Activated T-helper 2 cell treated with anti-CD3 and anti-CD28 coated beads, Interferon-gamma antibody, Interleukin-2, Interleukin-4, amounts not matched to agents 10 μg/mL and 5 μg/mL and 100 μg/mL, durations not matched to agents 14 hours and 24 hours and 36 hours (primary cell): ENCODE results near the gene SIDT2. TPM values are rescaled to one million over a fixed set of nuclear protein-coding genes. Genes with fewer than 3 reads are reported as not detected.
"Not testable (repeated sequence)": the region's sequence is repeated elsewhere in the genome, so short reads cannot be mapped to it uniquely, and the experiment has no call there.

Experiments
- DNase-seq: peaks from one replicate; pipeline ENCODE4 v3.0.0; 2021; ENCODE audit warnings: low spot score
- H3K27ac Mint-ChIP-seq: one replicate; pipeline ENCODE4 v1.8.0; 2021; ENCODE audit warnings: mixed read lengths
- H3K27me3 Mint-ChIP-seq: one replicate; pipeline ENCODE4 v1.8.0; 2021; ENCODE audit warnings: low read depth, mixed read lengths
- H3K36me3 Mint-ChIP-seq: one replicate; pipeline ENCODE4 v1.8.0; 2021; ENCODE audit warnings: low read depth, mixed read lengths
- H3K4me1 Mint-ChIP-seq: one replicate; pipeline ENCODE4 v1.8.0; 2021; ENCODE audit warnings: low read depth, mixed read lengths
- H3K4me3 Mint-ChIP-seq: one replicate; pipeline ENCODE4 v1.8.0; 2021; ENCODE audit warnings: low read depth, mild to moderate bottlenecking, moderate library complexity, mixed read lengths
- H3K9me3 Mint-ChIP-seq: one replicate; pipeline ENCODE4 v1.8.0; 2021; ENCODE audit warnings: mixed read lengths
- intact Hi-C: fragments of 100-400 bp; cut with micrococcal nuclease; formaldehyde crosslinking; loops from one replicate; pipeline ENCODE4 v1.15.1; 2023
- total RNA-seq: library from RNA; stranded (reverse); gene quantifications from 2 replicates; pipeline ENCODE4 v1.2.3, GENCODE V29; 2022

The SIDT2 gene
- total RNA-seq, 1 donor from 2014 or later, result 26.1 TPM

DNA sequence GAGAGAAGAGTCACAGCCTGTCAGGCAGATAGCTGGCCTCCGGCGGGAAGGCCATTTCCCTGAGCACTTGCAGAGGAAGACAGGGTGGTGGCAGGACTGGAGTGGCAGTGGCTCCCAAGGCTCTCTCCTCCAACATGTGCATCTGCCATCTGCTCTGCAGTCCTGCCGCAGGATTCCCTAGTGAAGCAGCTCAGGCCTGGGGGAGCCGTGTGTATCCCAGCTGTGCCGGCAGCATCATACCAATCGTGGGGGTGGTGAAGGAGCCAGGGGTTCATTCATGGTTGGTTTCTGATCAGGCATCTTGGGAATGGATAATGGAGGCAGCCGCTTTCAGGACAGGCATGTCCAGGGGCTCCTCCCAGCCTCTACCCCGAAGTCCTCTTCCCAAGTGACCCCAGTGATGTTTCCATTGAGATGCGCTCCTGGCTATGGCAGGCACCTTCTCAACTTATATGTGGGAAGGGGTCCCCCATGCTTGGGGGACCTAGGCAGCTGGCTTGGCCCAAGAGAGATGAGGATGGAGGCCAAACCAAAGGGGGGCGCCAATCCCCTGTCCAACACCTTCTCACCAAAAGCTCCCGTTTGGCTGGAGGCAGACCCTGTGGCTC lies 26.8 kb downstream of the SIDT2 start:
- H3K9me3 Mint-ChIP-seq, result no peaks in the 10 kb centered on the region
- no peaks in the 10 kb centered on the region for H3K4me1 Mint-ChIP-seq
- H3K27me3 Mint-ChIP-seq, result no peaks in the 10 kb centered on the region
- intact Hi-C loops, result loop anchor here (5.0 kb wide), 1 partner anchor 73 kb away; no protein-coding TSS in a partner anchor
- DNase-seq, result no peak
- H3K36me3 Mint-ChIP-seq, result peaks cover 38% of the 10 kb centered on the region
- no peak overlapping the region for H3K27ac Mint-ChIP-seq
- H3K4me3 Mint-ChIP-seq, result no peak overlapping the region

DNA sequence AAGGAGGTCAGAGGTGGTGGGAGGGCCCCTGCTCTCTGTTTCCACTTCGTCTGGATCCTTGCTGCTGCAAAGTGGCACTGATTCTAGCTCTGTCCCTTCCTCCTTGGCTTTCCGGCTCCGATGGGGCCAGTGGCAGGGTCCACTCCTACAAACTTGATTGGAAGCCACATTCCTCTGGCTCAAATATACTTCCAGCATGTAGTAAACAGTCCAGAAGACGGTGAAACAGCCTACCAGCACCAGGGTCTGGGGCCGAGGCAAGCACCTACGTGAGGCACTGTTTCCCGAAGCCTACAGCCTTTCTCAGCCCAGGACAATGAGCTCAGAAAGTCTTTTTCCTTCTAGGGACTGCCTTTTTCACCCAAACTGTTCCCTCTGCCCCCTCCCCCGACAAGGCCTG lies 27.6 kb downstream of the SIDT2 start:
- DNase-seq, H3K27me3 Mint-ChIP-seq, H3K4me3 Mint-ChIP-seq, H3K27ac Mint-ChIP-seq, H3K4me1 Mint-ChIP-seq, H3K9me3 Mint-ChIP-seq: not testable (repeated sequence)
- intact Hi-C loops, result loop anchor here (5.0 kb wide), 1 partner anchor 74 kb away; no protein-coding TSS in a partner anchor
- H3K36me3 Mint-ChIP-seq, result peaks cover 42% of the 10 kb centered on the region

DNA sequence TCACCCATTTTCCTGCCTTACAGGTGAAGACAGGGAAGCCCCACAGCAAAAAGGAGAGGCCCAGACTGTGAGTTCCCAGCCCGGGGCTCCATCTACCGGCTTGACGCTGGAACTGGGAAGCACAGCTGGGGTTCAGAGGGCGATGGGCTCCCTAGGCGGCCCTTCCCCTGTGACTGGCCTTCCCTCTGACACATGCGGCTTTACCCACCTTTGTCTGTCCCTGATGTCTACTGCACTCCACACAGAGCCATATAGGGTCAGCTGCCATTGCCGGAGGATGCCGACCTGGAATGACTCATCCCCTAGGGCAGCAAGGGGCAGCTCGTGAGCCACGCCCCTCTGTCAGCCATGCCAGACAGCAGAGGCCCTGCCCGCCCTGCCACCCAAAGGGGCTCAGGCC lies 28.3 kb downstream of the SIDT2 start:
- H3K9me3 Mint-ChIP-seq, H3K4me1 Mint-ChIP-seq, H3K27ac Mint-ChIP-seq, DNase-seq, H3K27me3 Mint-ChIP-seq, H3K4me3 Mint-ChIP-seq: not testable (repeated sequence)
- intact Hi-C loops, result loop anchor here (5.0 kb wide), 1 partner anchor 75 kb away; no protein-coding TSS in a partner anchor
- peaks cover 48% of the 10 kb centered on the region for H3K36me3 Mint-ChIP-seq

DNA sequence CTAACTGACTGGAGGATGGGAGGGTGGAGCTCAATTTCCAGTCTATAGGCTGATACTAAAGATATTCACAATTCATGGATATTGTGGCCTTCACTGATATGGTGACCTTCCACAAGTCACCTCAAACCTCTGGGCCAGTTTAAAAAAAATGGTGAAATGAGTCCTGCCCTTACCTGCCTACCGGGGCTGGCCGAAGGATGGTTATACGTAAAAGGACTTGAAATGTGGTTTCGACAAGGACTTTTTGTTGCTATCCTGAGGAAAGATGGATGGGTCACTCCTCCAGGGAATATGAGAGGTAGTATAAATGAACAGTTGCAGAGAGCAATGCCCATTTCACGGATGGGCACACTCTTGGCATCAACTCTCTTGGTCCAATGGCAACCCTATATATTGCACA lies 28.9 kb downstream of the SIDT2 start:
- not testable (repeated sequence) for H3K9me3 Mint-ChIP-seq, H3K4me1 Mint-ChIP-seq, DNase-seq, H3K27me3 Mint-ChIP-seq, H3K27ac Mint-ChIP-seq, H3K4me3 Mint-ChIP-seq
- peaks cover 52% of the 10 kb centered on the region for H3K36me3 Mint-ChIP-seq
- intact Hi-C loops, result loop anchor here (5.0 kb wide), 1 partner anchor 75 kb away; no protein-coding TSS in a partner anchor

DNA sequence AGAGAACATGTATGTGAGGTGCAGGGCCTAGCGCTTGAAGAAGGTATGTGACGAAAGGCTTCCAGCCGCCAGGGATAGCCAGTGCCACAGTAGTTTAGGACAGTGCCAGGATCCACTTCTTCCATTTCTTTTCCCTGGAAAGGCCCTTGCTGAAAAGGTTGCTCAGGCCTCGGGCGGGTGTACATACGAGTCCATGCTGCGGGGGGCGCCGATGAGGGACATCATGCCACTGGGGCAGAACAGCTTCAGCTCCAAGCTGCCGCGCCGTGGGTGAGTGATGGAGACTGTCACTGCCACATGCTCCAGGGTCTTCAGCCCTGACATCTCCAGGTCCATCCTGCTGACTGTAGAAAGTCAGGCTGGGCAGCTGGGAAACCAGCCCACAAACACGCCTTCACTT lies 30.2 kb downstream of the SIDT2 start:
- H3K27ac Mint-ChIP-seq, H3K9me3 Mint-ChIP-seq, DNase-seq, H3K27me3 Mint-ChIP-seq, H3K4me3 Mint-ChIP-seq, H3K4me1 Mint-ChIP-seq: not testable (repeated sequence)
- peaks cover 57% of the 10 kb centered on the region for H3K36me3 Mint-ChIP-seq
- intact Hi-C loops, result loop anchor here (5.0 kb wide), 1 partner anchor 76 kb away; no protein-coding TSS in a partner anchor

DNA sequence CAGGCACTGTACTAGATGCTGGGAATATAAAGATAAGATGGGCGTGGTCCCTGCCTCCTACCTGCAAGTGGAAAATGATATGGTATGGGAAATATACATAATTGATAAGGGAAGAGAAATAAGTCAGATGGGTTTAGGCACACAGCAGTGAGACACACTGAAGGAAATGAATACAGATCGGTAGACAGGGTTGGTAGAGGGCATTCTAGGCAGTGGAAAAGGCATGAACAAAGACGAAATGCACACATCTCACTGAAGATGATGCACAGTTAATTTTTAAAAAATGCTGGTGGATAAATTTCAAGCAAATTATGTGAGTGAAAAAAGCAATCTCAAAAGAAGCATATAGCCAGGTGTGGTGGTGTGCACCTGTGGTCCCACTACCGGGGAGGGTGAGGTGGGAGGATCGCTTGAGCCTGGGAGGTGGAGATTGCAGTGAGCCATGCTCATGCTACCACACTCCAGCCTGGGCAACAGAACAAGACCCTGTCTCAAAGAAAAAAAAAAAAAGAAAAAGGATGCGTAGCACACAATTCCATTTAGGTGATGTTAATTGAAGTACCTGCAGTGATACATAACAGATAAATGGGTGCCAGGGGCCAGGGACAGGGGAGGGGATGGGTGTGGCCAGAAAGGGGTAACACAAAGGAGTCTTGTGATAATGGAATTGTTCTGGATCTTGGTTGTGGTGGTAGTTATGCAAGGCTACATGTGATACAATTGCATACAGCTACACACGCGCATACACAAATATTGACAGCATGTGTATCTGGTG lies 31.0 kb downstream of the SIDT2 start:
- intact Hi-C loops, result loop anchor here (5.0 kb wide), 1 partner anchor 77 kb away; no protein-coding TSS in a partner anchor

DNA sequence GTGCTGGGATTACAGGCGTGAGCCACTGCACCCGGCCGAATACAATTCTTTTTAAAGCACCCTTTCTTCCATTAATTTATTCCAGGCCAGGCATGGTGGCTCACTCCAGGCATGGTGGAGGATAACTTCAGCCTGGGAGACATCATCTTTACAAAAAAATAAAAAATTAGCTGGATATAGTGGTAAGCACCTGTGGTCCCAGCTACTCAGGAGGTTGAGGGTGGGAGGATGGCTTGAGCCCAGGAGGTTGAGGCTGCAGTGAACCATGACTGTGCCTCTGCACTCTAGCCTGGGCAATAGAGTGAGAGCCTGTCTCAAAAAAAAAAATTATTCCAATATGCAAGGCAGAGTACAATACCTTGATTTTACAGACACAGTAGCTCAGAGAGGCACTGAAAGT lies 32.1 kb downstream of the SIDT2 start:
- Mint-ChIP-seq H3K9me3 (no peaks in the 10 kb centered on the region), H3K36me3 (peaks cover 52% of the 10 kb centered on the region), H3K27me3 (no peaks in the 10 kb centered on the region), H3K27ac (no peak overlapping the region), H3K4me1 (no peaks in the 10 kb centered on the region), H3K4me3 (no peak overlapping the region)
- intact Hi-C loops, result no loop called here
- no peak for DNase-seq

More for the DNA sequence above, 31.0 kb downstream of the SIDT2 start:
- not testable (repeated sequence) for H3K27ac Mint-ChIP-seq, H3K9me3 Mint-ChIP-seq, H3K4me3 Mint-ChIP-seq, H3K27me3 Mint-ChIP-seq, DNase-seq, H3K4me1 Mint-ChIP-seq
- H3K36me3 Mint-ChIP-seq, result peaks cover 56% of the 10 kb centered on the region

DNA sequence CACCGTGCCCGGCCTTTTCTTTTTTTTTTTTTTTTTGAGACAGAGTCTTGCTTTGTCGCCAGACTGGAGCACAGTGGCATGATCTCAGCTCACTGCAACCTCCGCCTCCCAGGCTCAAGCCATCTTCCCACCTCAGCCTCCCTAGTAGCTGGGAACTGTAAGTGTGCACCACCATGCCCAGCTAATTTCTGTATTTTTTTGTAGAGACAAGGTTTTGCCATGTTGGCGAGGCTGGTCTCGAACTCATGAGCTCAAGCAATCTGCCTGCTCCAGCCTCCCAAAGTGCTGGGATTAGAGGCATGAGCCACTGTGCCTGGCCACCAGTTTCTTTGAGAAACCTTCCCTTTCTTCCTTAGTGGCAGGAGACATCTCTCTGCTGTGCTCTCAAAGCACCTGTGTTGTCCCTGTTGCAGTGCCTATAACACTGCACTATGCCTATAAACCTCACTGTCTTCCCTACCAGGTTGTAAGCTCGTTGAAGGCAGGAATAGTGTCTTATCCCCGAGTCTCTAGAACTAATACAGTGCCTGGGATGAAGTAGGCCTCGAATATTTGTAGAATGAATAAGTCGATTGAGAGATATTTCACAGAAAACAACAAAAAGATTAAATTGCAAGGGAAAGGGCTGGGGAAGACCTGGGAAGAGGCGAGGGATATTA lies 34.3 kb downstream of the SIDT2 start:
- Mint-ChIP-seq H3K36me3 (peaks cover 63% of the 10 kb centered on the region), H3K27me3 (no peaks in the 10 kb centered on the region), H3K27ac (no peak overlapping the region), H3K9me3 (no peaks in the 10 kb centered on the region), H3K4me3 (no peak overlapping the region), H3K4me1 (no peaks in the 10 kb centered on the region)
- no peak for DNase-seq
- intact Hi-C loops, result no loop called here

DNA sequence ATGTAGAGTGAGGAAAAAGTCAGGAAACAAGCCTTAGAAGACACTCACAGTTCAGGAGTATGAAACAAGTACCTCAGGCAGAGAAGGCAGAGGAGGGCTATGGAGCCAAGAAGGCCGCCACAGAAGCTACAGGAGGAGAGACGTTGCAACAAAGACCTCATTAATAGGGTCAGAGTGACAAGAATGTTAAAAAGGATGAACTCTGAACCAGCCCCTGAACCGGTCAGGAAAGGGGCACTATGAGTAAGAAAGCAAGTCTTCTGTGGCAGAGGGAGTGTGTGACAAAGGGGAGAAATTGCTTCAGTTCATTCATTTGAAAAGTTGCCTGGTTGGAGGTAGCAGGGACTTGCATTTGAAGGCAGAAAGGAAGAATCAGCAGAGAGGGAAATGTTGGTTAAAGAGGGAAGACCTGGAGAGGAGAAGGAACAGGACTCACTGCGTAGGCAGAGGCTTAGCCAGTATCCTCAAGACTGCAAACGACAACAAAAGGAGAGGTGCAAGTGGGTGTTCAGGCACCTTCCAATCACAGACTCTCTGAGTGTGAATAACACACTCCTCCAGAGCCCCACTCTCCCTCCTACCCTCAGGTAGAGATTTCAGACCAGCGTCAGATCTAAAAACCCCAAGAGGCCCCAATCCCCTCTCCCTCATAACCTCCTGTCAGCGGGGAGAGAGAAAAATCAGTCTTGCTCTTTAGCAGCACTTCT lies 36.0 kb downstream of the SIDT2 start:
- Mint-ChIP-seq H3K4me3 (no peak overlapping the region), H3K9me3 (no peaks in the 10 kb centered on the region), H3K4me1 (no peaks in the 10 kb centered on the region), H3K27me3 (no peaks in the 10 kb centered on the region), H3K27ac (peak overlapping the region; percentile 13), H3K36me3 (peaks cover 76% of the 10 kb centered on the region)
- intact Hi-C loops, result no loop called here
- no peak for DNase-seq

DNA sequence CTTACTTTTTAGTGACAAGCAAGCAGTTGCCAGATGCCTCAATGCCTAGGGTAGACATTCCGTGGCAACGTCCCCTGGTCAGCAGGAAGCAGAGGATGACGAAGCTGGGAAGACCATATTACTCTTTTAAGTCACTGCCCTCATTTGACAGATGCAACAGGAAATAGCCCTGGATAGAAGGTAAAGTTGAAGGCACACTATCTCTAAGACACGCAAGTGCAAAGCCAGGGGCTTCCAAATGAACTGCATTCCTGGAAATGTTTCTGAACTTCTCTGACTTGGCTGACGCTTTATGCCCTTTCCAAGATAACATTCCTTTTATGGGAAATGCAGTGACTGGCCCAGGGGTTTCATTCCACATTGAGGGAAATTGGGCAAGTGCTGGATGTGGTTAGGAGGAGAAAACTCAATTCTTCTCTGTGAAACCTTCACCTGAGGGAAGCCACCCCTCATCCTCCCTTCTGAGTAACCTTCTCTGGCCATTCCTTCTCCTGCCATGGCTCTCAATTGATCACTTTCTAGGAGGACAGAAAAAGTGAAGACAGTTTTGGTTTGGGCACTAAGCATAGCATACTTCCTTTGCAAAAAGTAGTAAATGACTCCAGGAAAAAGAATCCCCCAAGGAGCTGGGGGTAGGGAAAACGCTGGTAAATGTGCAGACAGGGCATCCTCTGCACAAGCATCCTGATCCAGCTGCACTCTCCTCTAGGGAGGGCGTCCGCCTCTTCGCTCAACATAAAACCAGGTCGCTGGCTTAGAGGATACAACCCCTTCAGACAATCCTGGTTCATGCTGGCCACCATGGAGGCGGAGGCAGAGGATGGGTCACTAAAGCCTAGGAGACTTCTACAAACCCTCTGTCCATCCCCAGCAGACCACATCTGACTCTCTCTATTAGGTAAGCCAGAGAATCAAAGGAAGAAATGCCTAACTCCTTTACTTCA lies 38.9 kb downstream of the SIDT2 start:
- no peak for DNase-seq
- Mint-ChIP-seq H3K4me1 (no peaks in the 10 kb centered on the region), H3K27ac (no peak overlapping the region), H3K36me3 (peaks cover 76% of the 10 kb centered on the region), H3K4me3 (no peak overlapping the region), H3K27me3 (no peaks in the 10 kb centered on the region), H3K9me3 (no peaks in the 10 kb centered on the region)
- intact Hi-C loops, result no loop called here

DNA sequence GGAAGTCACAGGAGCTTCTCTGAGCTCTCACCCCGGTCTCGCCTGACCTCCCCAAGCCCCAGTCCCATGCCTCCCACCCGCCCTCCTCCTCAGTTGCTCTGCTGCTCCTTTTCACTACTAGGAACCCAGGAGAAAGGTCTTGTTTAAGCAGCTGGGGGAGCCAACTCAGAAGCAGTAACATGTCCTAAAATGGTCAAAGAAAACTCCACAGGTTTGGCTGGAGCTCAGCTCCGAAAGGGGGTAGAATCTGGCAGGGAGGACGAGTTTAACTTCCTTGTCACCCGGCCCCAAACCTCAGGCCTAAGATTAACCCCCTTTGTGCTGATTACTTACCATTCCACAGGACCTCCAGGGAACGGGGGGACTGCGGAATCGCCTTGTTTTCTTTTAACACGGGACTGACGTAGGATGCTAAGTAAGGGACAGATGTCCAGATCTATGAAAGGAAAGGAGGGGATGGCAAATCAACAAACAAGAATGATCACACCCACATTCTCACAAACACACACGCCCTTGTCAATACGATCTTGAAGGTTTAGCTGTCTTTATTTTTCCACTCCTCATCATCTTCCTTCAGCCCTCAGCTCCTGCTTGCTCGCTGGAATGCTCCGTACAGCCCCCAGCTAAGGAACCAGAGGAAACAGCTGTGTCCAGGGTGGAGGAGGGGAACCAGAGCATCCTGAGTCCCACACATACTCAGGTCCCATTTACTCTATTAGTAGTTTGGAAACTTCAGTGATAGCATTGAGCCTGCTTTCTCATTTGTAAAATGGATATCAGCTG lies 39.8 kb downstream of the SIDT2 start:
- peaks cover 78% of the 10 kb centered on the region for H3K36me3 Mint-ChIP-seq

More for the DNA sequence above, 39.8 kb downstream of the SIDT2 start:
- Mint-ChIP-seq H3K4me1 (no peaks in the 10 kb centered on the region), H3K27me3 (no peaks in the 10 kb centered on the region), H3K4me3 (no peak overlapping the region), H3K27ac (no peak overlapping the region), H3K9me3 (no peaks in the 10 kb centered on the region)
- no peak for DNase-seq
- intact Hi-C loops, result no loop called here
